HG02798 (cell line): ENCODE measurements around the gene ZEB2.

Experiments used
- ATAC-seq: cut with Tn5 transposase; IDR thresholded peaks from one replicate; pipeline ENCODE4 v1.9.1; 2021; ENCODE audit warnings: mild to moderate bottlenecking; ENCODE audit not compliant: unreplicated experiment, poor library complexity

ZEB2 gene

GRCh38 chr2:144519934-144520731, at the start of gene ZEB2:
TSS of gene ZEB2 (minus strand) at chr2:144520119. CDS start at chr2:144517350, 2,769 bp downstream.
- ATAC-seq: no peak

GRCh38 chr2:144567745-144568144, 47.8 kb upstream of the ZEB2 start:
- ATAC-seq: no peak

- ATAC-seq: no peak
Observed at GRCh38 chr2:144566448-144566847, 46.5 kb upstream of the ZEB2 start.

- no peak for ATAC-seq
Observed at GRCh38 chr2:144560251-144560650, 40.3 kb upstream of the ZEB2 start.

- ATAC-seq: no peak
Observed at GRCh38 chr2:144559681-144560080, 39.8 kb upstream of the ZEB2 start.

DNA sequence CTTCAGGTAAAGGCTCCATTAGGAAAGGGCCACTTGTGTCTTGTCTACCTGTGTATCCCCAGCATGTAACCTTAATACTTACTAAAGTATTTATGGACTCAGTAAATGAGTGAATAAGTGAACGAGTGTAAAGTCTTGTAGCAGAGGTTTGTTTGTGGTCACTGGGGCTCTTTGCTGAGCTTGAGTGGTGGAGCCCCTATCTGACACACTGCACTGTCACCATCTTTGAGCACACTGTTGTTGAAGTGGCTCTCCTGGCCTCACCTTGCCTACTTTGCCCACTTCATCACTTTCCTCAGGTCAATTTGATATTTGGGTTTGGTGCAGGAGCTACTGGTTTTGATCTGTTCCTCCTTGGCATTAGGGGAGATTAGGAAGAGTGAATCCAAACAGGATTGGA, 39.3 kb upstream of the ZEB2 start:
- ATAC-seq: no peak

GRCh38 chr2:144554492-144555210, 34.7 kb upstream of the ZEB2 start:
- ATAC-seq: no peak

- no peak for ATAC-seq
Observed at GRCh38 chr2:144553379-144553778, 33.5 kb upstream of the ZEB2 start.

- no peak for ATAC-seq
Observed at GRCh38 chr2:144552821-144553220, 32.9 kb upstream of the ZEB2 start.

DNA sequence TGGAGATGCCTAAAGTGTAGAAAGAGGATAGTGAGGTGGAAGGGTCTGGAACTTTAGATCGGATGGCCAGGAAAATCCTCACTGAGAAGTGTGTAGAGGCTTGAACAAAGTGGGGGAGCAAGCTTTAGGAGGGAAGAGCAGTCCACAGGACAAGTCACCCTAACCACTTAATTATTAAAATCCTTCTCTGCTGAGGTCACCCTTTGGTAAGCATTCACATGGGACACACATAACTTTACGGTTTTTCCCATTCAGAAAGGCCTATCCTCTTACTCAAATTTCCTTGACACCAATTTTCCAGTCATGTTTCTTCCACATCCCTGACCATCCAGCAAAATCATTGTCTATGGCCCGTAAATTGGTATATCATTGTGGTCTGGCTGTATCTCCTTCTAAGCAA, 31.0 kb upstream of the ZEB2 start:
- ATAC-seq: no peak

GRCh38 chr2:144550084-144550483, 30.2 kb upstream of the ZEB2 start:
- ATAC-seq: no peak

GRCh38 chr2:144548532-144549191, 28.7 kb upstream of the ZEB2 start:
- ATAC-seq: peak; percentile 58

GRCh38 chr2:144548088-144548487, 28.2 kb upstream of the ZEB2 start:
- no peak for ATAC-seq

DNA sequence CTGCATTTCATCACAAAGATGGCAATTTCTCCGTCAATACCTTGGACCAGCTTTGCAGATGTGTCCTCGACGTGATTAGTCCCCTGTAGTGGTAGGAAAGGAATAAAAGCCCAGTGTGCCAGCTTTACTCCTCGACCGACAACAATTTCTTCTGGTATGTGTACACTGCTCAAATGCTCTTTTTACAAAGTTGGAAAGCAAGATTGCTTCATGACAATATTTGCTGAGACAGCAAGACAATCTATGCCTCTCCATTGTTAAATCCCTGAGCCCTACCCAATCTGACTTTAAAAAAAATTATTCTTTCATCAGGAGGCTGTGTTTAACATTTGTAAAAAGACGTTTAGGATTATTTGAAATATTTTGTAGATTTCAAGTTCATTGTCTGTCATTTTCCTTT, 27.6 kb upstream of the ZEB2 start:
- ATAC-seq: no peak

DNA sequence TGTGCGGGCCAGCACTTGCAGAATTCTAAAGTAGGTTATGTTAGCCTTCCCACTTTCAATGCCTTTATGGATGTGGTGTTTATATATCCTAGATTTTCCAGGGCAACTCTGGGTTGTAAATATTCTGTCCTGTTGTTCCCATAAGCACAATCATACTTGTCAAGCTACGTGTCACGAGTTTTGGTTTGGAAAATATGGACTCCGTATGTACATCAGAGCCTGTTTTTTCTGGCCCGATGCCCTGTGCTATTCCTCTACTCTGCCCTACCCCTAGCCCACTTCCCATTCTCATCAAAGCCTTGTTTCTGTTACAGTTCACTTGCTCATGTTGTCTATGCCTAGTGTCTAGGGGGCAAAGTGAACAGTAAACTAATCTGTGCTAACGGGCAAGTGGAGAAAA, 27.0 kb upstream of the ZEB2 start:
- no peak for ATAC-seq

DNA sequence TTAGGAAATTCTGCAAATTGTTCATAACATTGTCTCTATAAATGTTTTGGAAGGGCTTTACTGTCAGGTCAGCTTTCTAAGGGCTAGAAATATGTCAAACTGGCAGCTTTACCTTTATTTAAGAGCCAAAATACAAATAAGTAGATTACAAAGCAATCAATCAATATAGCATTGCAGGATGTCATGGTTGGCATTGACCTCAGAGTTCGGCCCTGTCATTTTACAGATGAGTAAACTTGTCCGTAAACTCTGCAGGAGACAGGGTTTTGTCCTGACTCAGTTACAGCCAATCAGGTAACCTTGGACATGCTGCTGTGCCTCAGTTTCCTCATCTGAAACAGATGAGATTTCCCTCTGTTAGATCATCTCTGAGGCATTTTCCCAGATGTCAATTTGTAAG, 25.9 kb upstream of the ZEB2 start:
- no peak for ATAC-seq

DNA sequence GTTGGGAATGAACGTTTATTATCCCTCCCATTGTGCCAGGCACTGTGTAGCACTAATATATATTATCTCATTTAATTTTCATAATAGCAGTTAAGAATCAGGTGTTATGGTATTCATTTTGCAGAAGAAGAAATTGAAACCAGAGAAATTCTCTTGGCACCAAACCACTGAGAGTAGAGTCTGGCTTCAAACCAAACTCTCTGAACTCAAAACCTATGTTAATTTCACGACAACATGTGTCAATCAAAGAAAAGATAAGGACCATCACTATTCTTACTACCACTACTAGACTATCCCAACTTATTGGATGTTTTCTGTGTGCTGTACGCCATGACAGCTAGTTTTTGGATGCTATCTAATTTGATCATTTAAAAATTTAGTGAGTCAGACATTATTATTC, 24.1 kb upstream of the ZEB2 start:
- no peak for ATAC-seq

- no peak for ATAC-seq
Observed at GRCh38 chr2:144541396-144541795, 21.5 kb upstream of the ZEB2 start.

DNA sequence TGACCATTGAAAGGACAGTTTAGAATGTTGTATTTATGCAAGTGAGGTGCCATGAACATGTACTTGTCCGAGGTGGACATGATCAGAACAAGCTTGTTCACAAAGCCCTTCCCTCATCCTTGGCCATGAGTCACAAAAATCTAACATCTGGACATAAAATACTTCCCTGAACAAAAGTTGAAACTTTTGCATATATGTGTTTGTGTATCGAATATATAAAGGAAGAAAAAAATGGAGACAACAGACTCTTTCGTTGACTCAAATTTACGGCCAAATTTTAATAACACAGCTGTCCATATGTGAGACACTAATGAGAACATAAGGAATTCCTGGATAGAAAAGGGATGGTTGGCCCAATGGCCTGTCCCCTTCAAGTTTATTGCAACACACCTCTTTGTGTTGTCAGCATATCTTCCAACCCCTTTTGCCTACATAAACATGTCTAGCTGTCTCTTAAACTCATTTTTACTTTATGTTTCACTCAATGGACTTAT, 19.4 kb upstream of the ZEB2 start:
- no peak for ATAC-seq

DNA sequence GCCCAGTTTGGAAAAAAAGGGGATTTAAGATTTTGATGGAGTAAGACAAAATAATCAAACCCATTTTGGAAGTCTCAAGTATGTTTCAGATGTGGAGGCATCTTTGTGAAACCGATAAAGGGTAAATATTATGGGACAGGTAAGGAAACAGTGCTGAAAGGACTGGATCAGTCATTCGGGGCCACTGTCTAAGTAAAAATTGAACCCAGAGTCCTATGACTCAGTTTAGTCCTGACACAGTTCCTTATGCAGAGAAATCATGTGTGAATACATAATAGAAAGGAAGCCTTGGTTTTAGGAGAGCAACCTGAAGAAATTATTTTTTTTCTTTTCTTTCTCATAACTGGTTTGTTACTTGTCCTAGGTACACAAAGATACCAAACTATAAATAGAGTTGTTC, 15.4 kb upstream of the ZEB2 start:
- no peak for ATAC-seq

GRCh38 chr2:144533221-144533620, 13.3 kb upstream of the ZEB2 start:
- ATAC-seq: no peak
